Keratinocyte (primary cell): ENCODE measurements around the gene ZNF81. TPM values are rescaled to one million over a fixed set of nuclear protein-coding genes. Genes with fewer than 3 reads are reported as not detected.
"Not testable (repeated sequence)": the region's sequence is repeated elsewhere in the genome, so short reads cannot be mapped to it uniquely, and the experiment has no call there.

Source experiments
- DNase-seq: peaks from one replicate; pipeline ENCODE4 v3.0.0-alpha.2; 2011; ENCODE audit warnings: low read depth, missing footprints, low spot score
- FAIRE-seq: peaks from 2 replicates; lab custom pipeline; 2011; peaks lifted over from hg19 to GRCh38; lab: Jason Lieb, UNC
- H2AFZ ChIP-seq: 2 replicates; pipeline ENCODE4 v1.6.0; 2012; ENCODE audit warnings: low read length, control low read depth, inconsistent platforms; ENCODE audit not compliant: control insufficient read depth
- H3K27ac ChIP-seq: 2 replicates; pipeline ENCODE4 v1.5.1; 2011; ENCODE audit warnings: low read length; ENCODE audit not compliant: control insufficient read depth, insufficient read depth
- H3K27me3 ChIP-seq: 3 replicates; pipeline ENCODE4 v1.6.0; 2011; ENCODE audit warnings: low read length; ENCODE audit not compliant: control insufficient read depth, insufficient read depth; ENCODE audit errors: extremely low read depth
- H3K36me3 ChIP-seq, 2 experiments: 2 replicates in 1 of 2; 3 replicates in 1 of 2; pipeline ENCODE4 v1.5.1; 2011; ENCODE audit warnings: low read length in 2 of 2, mild to moderate bottlenecking in 1 of 2; ENCODE audit not compliant: control insufficient read depth in 2 of 2, insufficient read depth in 2 of 2; ENCODE audit errors: extremely low read depth in 1 of 2
- H3K4me1 ChIP-seq: 3 replicates; pipeline ENCODE4 v1.5.1; 2011; ENCODE audit warnings: low read length; ENCODE audit not compliant: control insufficient read depth, insufficient read depth; ENCODE audit errors: extremely low read depth
- H3K4me2 ChIP-seq: 3 replicates; pipeline ENCODE4 v1.6.0; 2011; ENCODE audit warnings: low read depth, low read length; ENCODE audit not compliant: control insufficient read depth, insufficient read depth; ENCODE audit errors: extremely low read depth
- H3K4me3 ChIP-seq, 3 experiments: fragments of 200-600 bp in 1 of 3; sonication (generic) in 1 of 3; 2 replicates in 2 of 3; 3 replicates in 1 of 3; pipeline ENCODE4 v1.5.1; 2011 to 2016; ENCODE audit warnings: low read length in 3 of 3, mild to moderate bottlenecking in 3 of 3, control low read depth in 2 of 3, inconsistent platforms in 1 of 3, low read depth in 1 of 3, mixed read lengths in 1 of 3, mixed run types in 1 of 3, moderate library complexity in 1 of 3; ENCODE audit not compliant: control insufficient read depth in 2 of 3, insufficient read depth in 2 of 3; ENCODE audit errors: extremely low read depth in 1 of 3
- H3K79me2 ChIP-seq: 2 replicates; pipeline ENCODE4 v1.6.0; 2012; ENCODE audit warnings: low read length; ENCODE audit not compliant: control insufficient read depth, insufficient read depth
- H3K9ac ChIP-seq: 3 replicates; pipeline ENCODE4 v1.6.0; 2011; ENCODE audit warnings: low read length; ENCODE audit not compliant: control insufficient read depth, insufficient read depth; ENCODE audit errors: extremely low read depth
- H3K9me1 ChIP-seq: 3 replicates; pipeline ENCODE4 v1.6.0; 2011; ENCODE audit warnings: low read length; ENCODE audit not compliant: control insufficient read depth, insufficient read depth; ENCODE audit errors: extremely low read depth
- H3K9me3 ChIP-seq: 2 replicates; pipeline ENCODE4 v1.5.1; 2012; ENCODE audit warnings: low read depth, low read length; ENCODE audit not compliant: control insufficient read depth
- H4K20me1 ChIP-seq: 3 replicates; pipeline ENCODE4 v1.6.0; 2011; ENCODE audit warnings: low read length; ENCODE audit not compliant: control insufficient read depth, insufficient read depth; ENCODE audit errors: extremely low read depth
- CTCF ChIP-seq, 3 experiments: IDR thresholded peaks in 1 of 3; conservative IDR thresholded peaks in 1 of 3; optimal IDR thresholded peaks in 1 of 3; 2 replicates in 2 of 3; 3 replicates in 1 of 3; pipeline versions ENCODE3 to v1.5.1; 2011; ENCODE audit warnings: low read length in 3 of 3, mild to moderate bottlenecking in 3 of 3, moderate library complexity in 2 of 3, control low read depth in 1 of 3, inconsistent platforms in 1 of 3; ENCODE audit not compliant: insufficient read depth in 2 of 3; ENCODE audit errors: extremely low read depth in 1 of 3
- EZH2 ChIP-seq: IDR thresholded peaks from one replicate; pipeline ENCODE4 v1.6.1; 2012; ENCODE audit warnings: inconsistent platforms, mild to moderate bottlenecking, low read length, moderate library complexity
- dilution Hi-C: fragments of 300-500 bp; cut with MboI; formaldehyde crosslinking; loops from one replicate; pipeline ENCODE4 v1.7.0; 2020; ENCODE audit warnings: low sequenced_read_pairs; ENCODE audit not compliant: extremely low pct_ligation_motif_present
- polyA plus RNA-seq, 5 experiments: library from polyadenylated mRNA; depleted of rRNA in 3 of 5; stranded (reverse) in 3 of 5; stranded (forward) in 1 of 5; unstranded in 1 of 5; fragments of >200 nt; gene quantifications; 1 replicate in 1 of 5; 2 replicates in 3 of 5; 3 replicates in 1 of 5; pipeline versions ENCODE4 v1.2.1 to v1.2.3, GENCODE V29; 2011 to 2012; ENCODE audit warnings: missing spikeins in 2 of 5, low read depth in 1 of 5, low replicate concordance in 1 of 5

The ZNF81 gene
- polyA plus RNA-seq, 1 donor (not counting 4 experiments of a cell fraction or from before 2014, with no cell fraction given) = 5.0 TPM

- Histone ChIP-seq H3K27ac (no peak overlapping the region), H3K9ac (no peak overlapping the region), H3K27me3 (no peaks in the 10 kb centered on the region), H3K9me1 (no peaks in the 10 kb centered on the region), H3K36me3 (no peaks in the 10 kb centered on the region), H3K79me2 (no peaks in the 10 kb centered on the region), H3K4me1 (no peaks in the 10 kb centered on the region), H3K9me3 (no peaks in the 10 kb centered on the region), H3K4me2 (no peak overlapping the region), H4K20me1 (no peaks in the 10 kb centered on the region), H3K4me3 (no peak overlapping the region), H2AFZ (no peak overlapping the region)
- FAIRE-seq = no peak
- dilution Hi-C loops = no loop called here
- no peak for DNase-seq
- TF ChIP-seq CTCF (optimal IDR thresholded peaks at IDR 0.05 in 1 of 3, IDR thresholded peaks at IDR 0.05 in 1 of 3, conservative IDR thresholded peaks at IDR 0.05 in 1 of 3; ENCODE audit: extremely low read depth in 1 of 3, insufficient read depth in 2 of 3, low read length in 3 of 3) (no peak), EZH2 (no peak)
Measured at GRCh38 chrX:47940448-47940847, 103.7 kb downstream of the ZNF81 start.

- Histone ChIP-seq H3K79me2 (no peaks in the 10 kb centered on the region), H3K9me3 (no peaks in the 10 kb centered on the region), H3K27me3 (no peaks in the 10 kb centered on the region), H3K4me3 (no peak overlapping the region), H4K20me1 (no peaks in the 10 kb centered on the region), H3K36me3 (no peaks in the 10 kb centered on the region), H3K4me2 (no peak overlapping the region), H3K9ac (no peak overlapping the region), H2AFZ (no peak overlapping the region), H3K4me1 (no peaks in the 10 kb centered on the region), H3K27ac (no peak overlapping the region), H3K9me1 (no peaks in the 10 kb centered on the region)
- FAIRE-seq = no peak
- dilution Hi-C loops = no loop called here
- DNase-seq = no peak
- TF ChIP-seq CTCF (optimal IDR thresholded peaks at IDR 0.05 in 1 of 3, IDR thresholded peaks at IDR 0.05 in 1 of 3, conservative IDR thresholded peaks at IDR 0.05 in 1 of 3; ENCODE audit: extremely low read depth in 1 of 3, insufficient read depth in 2 of 3, low read length in 3 of 3) = no peak
- TF ChIP-seq EZH2 = no peak
Measured at GRCh38 chrX:47941423-47941822, 104.7 kb downstream of the ZNF81 start.

GRCh38 chrX:47955295-47955694 lies 118.6 kb downstream of the ZNF81 start:
- H3K4me3 ChIP-seq, H3K27ac ChIP-seq, H3K27me3 ChIP-seq, H3K9me1 ChIP-seq, H2AFZ ChIP-seq, H3K36me3 ChIP-seq, dilution Hi-C loops, DNase-seq, H3K4me1 ChIP-seq, H4K20me1 ChIP-seq, H3K9me3 ChIP-seq, FAIRE-seq, H3K9ac ChIP-seq, H3K79me2 ChIP-seq, H3K4me2 ChIP-seq: not testable (repeated sequence)
